Mesenchymal stem cell (in vitro differentiated cells and primary cell): ENCODE data around the gene OGFR. TPM values are rescaled to one million over a fixed set of nuclear protein-coding genes. Genes with fewer than 3 reads are reported as not detected.

Experiments used
- DNase-seq: peaks from one replicate; pipeline ENCODE4 v3.0.0-alpha.2; 2013
- H2AFZ ChIP-seq: one replicate; pipeline ENCODE4 v1.6.1; 2013; ENCODE audit warnings: low read depth, mild to moderate bottlenecking, control low read depth, inconsistent platforms, low read length, moderate library complexity
- H2AK5ac ChIP-seq: 2 replicates; pipeline ENCODE4 v1.6.1; 2013; ENCODE audit warnings: low read length, moderate library complexity, mild to moderate bottlenecking, inconsistent platforms; ENCODE audit not compliant: severe bottlenecking
- H2BK120ac ChIP-seq: one replicate; pipeline ENCODE4 v1.6.1; 2013; ENCODE audit warnings: low read depth, mild to moderate bottlenecking, inconsistent platforms, low read length, moderate library complexity
- H2BK12ac ChIP-seq, 2 experiments: one replicate each; pipeline ENCODE4 v1.6.1; 2013; ENCODE audit warnings: inconsistent platforms in 2 of 2, low read length in 2 of 2, mild to moderate bottlenecking in 2 of 2, moderate library complexity in 2 of 2, control low read depth in 1 of 2
- H2BK15ac ChIP-seq: one replicate; pipeline ENCODE4 v1.6.1; 2013; ENCODE audit warnings: mild to moderate bottlenecking, low read depth, inconsistent platforms; ENCODE audit not compliant: poor library complexity, severe bottlenecking
- H2BK5ac ChIP-seq: 2 replicates; pipeline ENCODE4 v1.6.1; 2013; ENCODE audit warnings: low read depth, mild to moderate bottlenecking, low read length, control low read depth, inconsistent platforms; ENCODE audit not compliant: poor library complexity, severe bottlenecking
- H3K14ac ChIP-seq, 2 experiments: one replicate each; pipeline ENCODE4 v1.6.1; 2013; ENCODE audit warnings: inconsistent platforms in 2 of 2, low read length in 2 of 2, control low read depth in 1 of 2, mild to moderate bottlenecking in 1 of 2, moderate library complexity in 1 of 2
- H3K18ac ChIP-seq, 2 experiments: one replicate each; pipeline ENCODE4 v1.6.1; 2013; ENCODE audit warnings: inconsistent platforms in 2 of 2, low read length in 2 of 2, control low read depth in 1 of 2, low read depth in 1 of 2, mild to moderate bottlenecking in 1 of 2
- H3K23ac ChIP-seq, 2 experiments: one replicate each; pipeline ENCODE4 v1.6.1; 2013; ENCODE audit warnings: inconsistent platforms in 2 of 2, low read length in 2 of 2, mild to moderate bottlenecking in 2 of 2, moderate library complexity in 2 of 2, control low read depth in 1 of 2
- H3K27ac ChIP-seq: 2 replicates; pipeline ENCODE4 v1.5.1; 2013; ENCODE audit warnings: mild to moderate bottlenecking, moderate library complexity, low read length, control low read depth, inconsistent platforms; ENCODE audit not compliant: poor library complexity, severe bottlenecking
- H3K27me3 ChIP-seq, 2 experiments: 2 replicates each; pipeline versions ENCODE4 v1.6.1 to v1.7.0; 2013; ENCODE audit warnings: low read length in 2 of 2, mild to moderate bottlenecking in 2 of 2, moderate library complexity in 2 of 2, control low read depth in 1 of 2, inconsistent platforms in 1 of 2; ENCODE audit not compliant: control insufficient read depth in 1 of 2, insufficient read depth in 1 of 2
- H3K36me3 ChIP-seq, 2 experiments: 2 replicates each; pipeline versions ENCODE4 v1.6.1 to v1.7.0; 2013; ENCODE audit warnings: low read length in 2 of 2, control low read depth in 1 of 2, inconsistent platforms in 1 of 2, low read depth in 1 of 2, mild to moderate bottlenecking in 1 of 2; ENCODE audit not compliant: insufficient read depth in 2 of 2, control insufficient read depth in 1 of 2
- H3K4ac ChIP-seq, 2 experiments: one replicate each; pipeline ENCODE4 v1.6.1; 2013; ENCODE audit warnings: inconsistent platforms in 2 of 2, low read length in 2 of 2, mild to moderate bottlenecking in 2 of 2, moderate library complexity in 2 of 2, control low read depth in 1 of 2, low read depth in 1 of 2
- H3K4me1 ChIP-seq: 2 replicates; pipeline ENCODE4 v1.6.1; 2013; ENCODE audit warnings: low read depth, low read length, control low read depth; ENCODE audit not compliant: control insufficient read depth, insufficient read depth
- H3K4me2 ChIP-seq: 2 replicates; pipeline ENCODE4 v1.6.1; 2013; ENCODE audit warnings: low read length, mild to moderate bottlenecking, inconsistent platforms; ENCODE audit not compliant: poor library complexity, severe bottlenecking
- H3K4me3 ChIP-seq, 2 experiments: 2 replicates each; pipeline versions ENCODE4 v1.5.1 to v1.7.0; 2013; ENCODE audit warnings: low read length in 2 of 2, mild to moderate bottlenecking in 2 of 2, control low read depth in 1 of 2, low read depth in 1 of 2; ENCODE audit not compliant: insufficient read depth in 1 of 2
- H3K79me1 ChIP-seq: replicated peaks from 2 replicates; pipeline ENCODE4 v1.6.1; 2013; ENCODE audit warnings: mild to moderate bottlenecking, control low read depth, low read length, inconsistent platforms; ENCODE audit not compliant: poor library complexity, severe bottlenecking
- H3K9ac ChIP-seq: 2 replicates; pipeline ENCODE4 v1.7.0; 2013; ENCODE audit warnings: mild to moderate bottlenecking, low read length, moderate library complexity
- H3K9me3 ChIP-seq: 2 replicates; pipeline ENCODE4 v1.7.0; 2013; ENCODE audit warnings: mild to moderate bottlenecking, low read length; ENCODE audit not compliant: control insufficient read depth
- H4K8ac ChIP-seq: one replicate; pipeline ENCODE4 v1.6.1; 2013; ENCODE audit warnings: inconsistent platforms, mild to moderate bottlenecking, low read length, moderate library complexity
- H4K91ac ChIP-seq: one replicate; pipeline ENCODE4 v1.6.1; 2013; ENCODE audit warnings: mild to moderate bottlenecking, low read length, inconsistent platforms
- WGBS: methylation state at CpG from one replicate; pipeline ENCODE4 v1.1.7; 2013; ENCODE audit warnings: mixed read lengths; 5-methylcytosine and 5-hydroxymethylcytosine counted together
- polyA plus RNA-seq, 2 experiments: library from polyadenylated mRNA; stranded (reverse); fragments of 200-250 nt; gene quantifications; one replicate each; pipeline ENCODE4 v1.2.3, GENCODE V29; 2013

Gene OGFR, protein sequence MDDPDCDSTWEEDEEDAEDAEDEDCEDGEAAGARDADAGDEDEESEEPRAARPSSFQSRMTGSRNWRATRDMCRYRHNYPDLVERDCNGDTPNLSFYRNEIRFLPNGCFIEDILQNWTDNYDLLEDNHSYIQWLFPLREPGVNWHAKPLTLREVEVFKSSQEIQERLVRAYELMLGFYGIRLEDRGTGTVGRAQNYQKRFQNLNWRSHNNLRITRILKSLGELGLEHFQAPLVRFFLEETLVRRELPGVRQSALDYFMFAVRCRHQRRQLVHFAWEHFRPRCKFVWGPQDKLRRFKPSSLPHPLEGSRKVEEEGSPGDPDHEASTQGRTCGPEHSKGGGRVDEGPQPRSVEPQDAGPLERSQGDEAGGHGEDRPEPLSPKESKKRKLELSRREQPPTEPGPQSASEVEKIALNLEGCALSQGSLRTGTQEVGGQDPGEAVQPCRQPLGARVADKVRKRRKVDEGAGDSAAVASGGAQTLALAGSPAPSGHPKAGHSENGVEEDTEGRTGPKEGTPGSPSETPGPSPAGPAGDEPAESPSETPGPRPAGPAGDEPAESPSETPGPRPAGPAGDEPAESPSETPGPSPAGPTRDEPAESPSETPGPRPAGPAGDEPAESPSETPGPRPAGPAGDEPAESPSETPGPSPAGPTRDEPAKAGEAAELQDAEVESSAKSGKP
- polyA plus RNA-seq (2013, experiment 1 of 2), result 28.3 TPM
- 27.4 TPM for polyA plus RNA-seq (2013, experiment 2 of 2)

DNA sequence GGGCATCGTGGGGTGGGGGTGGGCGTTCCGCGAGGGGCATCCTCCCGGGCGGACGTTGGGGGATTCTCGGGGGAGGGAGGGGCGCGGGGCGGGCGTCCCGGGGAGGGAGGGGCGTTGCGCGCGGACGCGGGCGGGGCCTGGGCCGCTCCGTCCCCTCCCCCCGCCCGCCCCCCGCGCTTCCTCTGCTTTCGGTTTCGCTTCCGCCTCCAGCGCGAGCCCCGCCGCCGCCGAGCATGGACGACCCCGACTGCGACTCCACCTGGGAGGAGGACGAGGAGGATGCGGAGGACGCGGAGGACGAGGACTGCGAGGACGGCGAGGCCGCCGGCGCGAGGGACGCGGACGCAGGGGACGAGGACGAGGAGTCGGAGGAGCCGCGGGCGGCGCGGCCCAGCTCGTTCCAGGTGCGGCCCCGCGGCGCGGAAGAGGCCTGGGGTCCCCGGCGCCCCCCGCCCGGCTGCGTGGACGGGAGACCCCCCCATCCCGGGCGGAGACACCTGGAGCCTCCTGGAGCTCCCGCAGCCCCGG, at the start of gene OGFR:
Gene OGFR (plus strand): TSS at position 209 of the 528 bp plus-strand sequence. CDS start 25 bp downstream, at position 234.
- H3K79me1 ChIP-seq, result peaks cover 26% of the 10 kb centered on the region
- under 1% methylated on average over 32 of the region's 77 CpGs for WGBS
- peak within 1 kb of the TSS; percentile 93 for H4K8ac ChIP-seq
- H4K91ac ChIP-seq, result peak within 1 kb of the TSS; percentile 91
- H2BK15ac ChIP-seq, result peak within 1 kb of the TSS; percentile 78
- H2AK5ac ChIP-seq, result no peak within 1 kb of the TSS
- peak within 1 kb of the TSS; percentile 67 for H2BK120ac ChIP-seq
- H3K9me3 ChIP-seq, result no peaks in the 10 kb centered on the region
- peak; percentile 61 for DNase-seq
- peaks cover 20% of the 10 kb centered on the region for H3K4me1 ChIP-seq
- peak within 1 kb of the TSS; percentile 90 to 99 for H3K18ac ChIP-seq
- no peaks in the 10 kb centered on the region for H3K27me3 ChIP-seq
- peak within 1 kb of the TSS; percentile 86 for H3K9ac ChIP-seq
- peak within 1 kb of the TSS in 1 of 2 experiments; percentile 34 for H2BK12ac ChIP-seq
- H3K4ac ChIP-seq, result peak within 1 kb of the TSS; percentile 70 to 75
- peak within 1 kb of the TSS; percentile 86 to 99 for H3K4me3 ChIP-seq
- peak within 1 kb of the TSS in 1 of 2 experiments; percentile 98 for H3K14ac ChIP-seq
- H3K4me2 ChIP-seq, result peak within 1 kb of the TSS; percentile 92
- H2BK5ac ChIP-seq, result peak within 1 kb of the TSS; percentile 70
- H3K27ac ChIP-seq, result no peak within 1 kb of the TSS
- peak within 1 kb of the TSS in 1 of 2 experiments; percentile 96 for H3K23ac ChIP-seq
- peaks cover 45 to 49% of the 10 kb centered on the region in 2 experiments for H3K36me3 ChIP-seq
- peak within 1 kb of the TSS; percentile 75 for H2AFZ ChIP-seq

DNA sequence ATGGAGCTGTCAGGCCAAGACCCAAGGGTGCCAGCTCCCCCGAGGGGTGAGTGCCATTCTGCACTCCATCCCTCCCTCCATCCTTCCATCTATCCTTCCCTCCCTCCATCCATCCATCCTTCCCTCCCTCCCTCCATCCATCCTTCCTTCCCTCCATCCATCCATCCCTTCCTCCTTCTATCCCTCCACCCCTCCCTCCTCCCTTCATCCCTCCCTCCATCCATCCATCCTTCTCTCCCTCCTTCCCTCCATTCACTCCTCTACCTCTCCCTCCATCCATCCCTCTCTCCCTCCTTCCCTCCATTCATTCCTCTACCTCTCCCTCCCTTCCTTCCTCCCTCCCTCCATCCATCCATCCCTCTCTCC, 49.7 kb upstream of the OGFR start:
- Histone ChIP-seq H3K79me1 (no peaks in the 10 kb centered on the region), H3K9me3 (no peaks in the 10 kb centered on the region), H4K91ac (no peak overlapping the region), H2BK5ac (no peak overlapping the region), H2AFZ (no peak overlapping the region), H3K4me1 (peaks cover 2% of the 10 kb centered on the region), H2AK5ac (no peak overlapping the region), H3K18ac (no peak overlapping the region), H3K14ac (no peak overlapping the region), H3K27ac (no peak overlapping the region), H3K23ac (no peak overlapping the region), H4K8ac (no peak overlapping the region), H2BK15ac (no peak overlapping the region), H3K36me3 (no peaks in the 10 kb centered on the region), H3K4me2 (no peak overlapping the region), H3K4ac (no peak overlapping the region), H3K27me3 (peaks cover 17 to 24% of the 10 kb centered on the region in 2 experiments), H2BK120ac (no peak overlapping the region), H2BK12ac (no peak overlapping the region), H3K9ac (no peak overlapping the region), H3K4me3 (no peak overlapping the region)
- WGBS, result 93% methylated on average over 1 of the region's 1 CpG
- DNase-seq, result no peak

DNA sequence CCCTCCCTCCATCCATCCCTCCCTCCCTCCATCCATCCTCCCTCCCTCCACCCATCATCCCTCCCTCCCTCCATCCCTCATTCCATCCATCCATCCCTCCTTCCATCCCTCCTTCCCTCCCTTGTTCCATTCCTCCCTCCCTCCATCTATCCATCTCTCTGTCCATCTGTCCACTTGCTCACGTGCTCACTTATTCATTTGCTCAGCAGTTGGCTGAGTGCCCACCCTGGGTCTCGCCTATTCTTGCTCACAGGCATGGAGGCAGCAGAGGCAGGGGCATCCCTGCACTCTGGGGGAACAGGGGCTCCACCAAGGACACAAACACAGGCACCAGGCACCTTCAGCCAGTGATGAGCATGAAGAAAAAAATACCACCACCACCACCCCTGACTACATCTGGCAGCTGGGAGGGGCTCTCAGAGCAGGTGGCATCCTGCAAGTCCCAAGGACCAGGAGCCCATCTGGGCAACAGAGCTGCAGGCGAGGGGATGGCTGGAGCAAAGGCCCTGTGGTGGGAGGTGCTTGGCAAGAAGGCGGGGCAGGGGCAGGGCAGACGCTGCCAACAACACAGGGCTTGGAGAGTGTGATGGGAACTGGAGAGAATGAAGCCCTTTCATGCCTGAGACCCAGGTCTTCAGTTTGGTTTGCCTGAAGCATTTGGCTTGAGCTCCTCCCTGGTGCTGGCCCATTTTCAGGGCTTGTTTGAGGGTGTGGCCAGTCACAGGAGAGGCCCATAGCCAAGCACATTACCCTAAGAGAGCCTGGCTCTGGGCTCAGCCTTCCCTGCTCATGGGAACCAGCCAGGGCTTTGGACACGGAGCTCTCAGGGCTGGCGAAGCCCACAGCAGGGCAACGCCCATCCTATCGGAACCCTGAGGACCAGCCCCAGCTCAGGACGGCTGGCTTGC, 48.6 kb upstream of the OGFR start:
- Histone ChIP-seq H3K4me2 (no peak overlapping the region), H3K27ac (no peak overlapping the region), H3K9me3 (no peaks in the 10 kb centered on the region), H4K91ac (no peak overlapping the region), H3K36me3 (no peaks in the 10 kb centered on the region), H2AK5ac (no peak overlapping the region), H3K14ac (no peak overlapping the region), H4K8ac (no peak overlapping the region), H3K79me1 (no peaks in the 10 kb centered on the region), H3K27me3 (peaks cover 17 to 25% of the 10 kb centered on the region in 2 experiments), H2BK5ac (no peak overlapping the region), H3K4ac (no peak overlapping the region), H2BK15ac (no peak overlapping the region), H2BK120ac (no peak overlapping the region), H3K18ac (no peak overlapping the region), H2AFZ (no peak overlapping the region), H2BK12ac (no peak overlapping the region), H3K23ac (no peak overlapping the region), H3K9ac (no peak overlapping the region), H3K4me1 (peaks cover 2% of the 10 kb centered on the region), H3K4me3 (no peak overlapping the region)
- DNase-seq, result no peak
- 56% methylated on average over 10 of the region's 10 CpGs for WGBS
